NCI-H748 (cell line): Measurements from ENCODE around the gene STKLD1.
"Not testable (repeated sequence)": the region's sequence is repeated elsewhere in the genome, so short reads cannot be mapped to it uniquely, and the experiment has no call there.

ENCODE experiments used
- DNase-seq: peaks from one replicate; lab custom pipeline; 2025; ENCODE audit not compliant: unreplicated experiment; lab: John Stamatoyannopoulos, UW

The STKLD1 gene

DNA sequence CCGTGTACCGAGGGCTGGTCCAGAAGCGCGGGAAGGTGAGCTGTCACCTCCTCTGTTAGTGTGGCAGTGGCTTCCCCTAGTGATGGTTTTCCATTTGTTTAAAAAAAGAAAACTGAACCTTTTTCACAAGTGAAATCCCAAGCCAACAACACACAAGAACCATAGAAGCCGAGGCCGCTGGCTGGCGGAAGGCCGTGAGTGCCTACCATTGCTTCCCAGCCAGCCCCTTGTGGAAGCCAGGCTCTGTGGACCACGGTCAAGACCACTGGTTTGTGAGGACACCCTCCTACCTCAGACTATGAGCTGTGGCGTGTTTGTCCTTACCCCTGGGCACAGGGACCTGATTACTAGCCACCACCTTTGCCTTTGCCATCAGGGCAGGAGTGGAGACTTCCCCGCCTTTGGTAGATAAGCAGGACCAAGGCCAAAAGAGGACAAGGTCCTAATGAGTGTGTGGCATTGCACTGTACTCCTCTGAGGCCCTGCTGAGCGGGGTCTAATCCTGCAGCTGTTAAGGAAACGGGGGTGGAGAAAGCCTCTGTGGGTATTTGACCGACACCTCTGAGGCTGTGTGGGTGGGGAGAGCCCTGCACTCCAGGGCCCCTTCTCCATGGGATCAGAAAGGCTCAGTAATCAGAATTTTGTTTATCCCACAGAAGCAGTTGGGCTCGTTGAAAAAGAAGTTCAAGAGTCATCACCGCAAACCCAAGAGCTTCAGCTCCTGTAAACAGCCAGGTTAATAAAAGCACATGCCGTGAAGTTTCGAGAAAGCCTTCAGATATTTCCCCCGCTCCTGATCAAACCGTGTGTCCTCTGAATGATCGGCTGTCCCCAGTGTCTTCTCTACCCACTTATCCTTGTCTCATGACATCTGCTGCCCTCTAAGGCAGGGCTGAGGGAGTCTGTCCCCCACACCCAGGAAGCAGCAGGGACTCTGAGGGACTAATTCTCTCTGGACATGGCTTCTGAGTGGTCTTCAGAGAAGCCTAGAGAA is 15.5 kb upstream of the STKLD1 start:
- DNase-seq = no peak

- DNase-seq = no peak
Measured at GRCh38 chr9:133361507-133362092, 14.6 kb upstream of the STKLD1 start.

- no peak for DNase-seq
Measured at GRCh38 chr9:133362359-133363044, 13.7 kb upstream of the STKLD1 start.

GRCh38 chr9:133366435-133366834 is 9.7 kb upstream of the STKLD1 start:
- DNase-seq = no peak

- DNase-seq = no peak
Measured at GRCh38 chr9:133367221-133367620, 8.9 kb upstream of the STKLD1 start.

DNA sequence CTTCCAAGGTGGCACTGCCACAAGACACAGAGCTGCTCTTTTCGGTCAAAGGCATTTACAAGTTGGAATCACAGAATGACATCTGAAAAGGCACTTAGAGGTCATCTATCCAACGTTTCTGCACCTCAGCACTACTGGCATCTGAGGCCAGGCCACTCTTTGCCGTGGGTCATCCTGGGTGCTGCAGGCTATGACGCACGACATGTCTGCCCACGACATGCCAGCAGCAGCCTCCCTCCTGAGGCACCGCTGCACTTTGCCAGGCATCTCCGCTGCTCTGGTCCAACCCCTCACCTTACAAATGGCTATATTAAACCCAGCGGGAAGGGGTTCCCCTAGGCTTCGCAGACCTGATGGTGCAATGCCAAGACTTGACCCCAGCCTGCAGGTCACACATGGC is 8.4 kb upstream of the STKLD1 start:
- no peak for DNase-seq

DNA sequence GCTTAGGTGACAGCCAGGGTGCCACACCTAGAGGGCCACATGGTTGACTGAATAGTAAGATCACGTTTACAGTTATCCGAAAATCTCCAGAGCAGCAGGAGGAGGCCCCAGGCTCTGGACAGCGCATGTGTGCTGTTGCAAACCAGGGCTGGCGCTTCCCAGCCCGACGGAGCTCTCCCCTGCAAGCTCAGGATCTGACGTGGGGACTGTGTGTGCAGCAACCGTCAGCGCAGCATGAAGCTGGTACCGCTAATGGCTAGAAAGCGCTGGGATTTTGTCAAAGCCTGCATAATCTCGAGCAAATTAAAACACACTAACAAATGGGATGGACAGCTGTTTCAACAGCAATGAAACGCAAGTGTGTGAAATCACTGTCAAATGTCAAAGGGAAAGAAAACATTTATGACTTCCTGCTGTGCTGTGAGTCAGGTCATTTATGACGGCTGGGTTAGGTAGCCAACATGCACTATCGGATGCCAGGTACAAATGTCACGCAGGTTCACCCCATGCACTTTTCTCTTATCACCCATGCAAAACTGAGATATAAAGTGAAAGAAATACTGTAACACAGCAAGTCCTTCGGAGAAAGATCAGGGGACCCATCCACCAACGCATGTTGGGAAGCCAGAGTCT is 7.8 kb upstream of the STKLD1 start:
- peak; percentile 90 for DNase-seq

- DNase-seq = no peak
Measured at GRCh38 chr9:133369422-133369821, 6.7 kb upstream of the STKLD1 start.

- no peak for DNase-seq
Measured at GRCh38 chr9:133369933-133370332, 6.2 kb upstream of the STKLD1 start.

DNA sequence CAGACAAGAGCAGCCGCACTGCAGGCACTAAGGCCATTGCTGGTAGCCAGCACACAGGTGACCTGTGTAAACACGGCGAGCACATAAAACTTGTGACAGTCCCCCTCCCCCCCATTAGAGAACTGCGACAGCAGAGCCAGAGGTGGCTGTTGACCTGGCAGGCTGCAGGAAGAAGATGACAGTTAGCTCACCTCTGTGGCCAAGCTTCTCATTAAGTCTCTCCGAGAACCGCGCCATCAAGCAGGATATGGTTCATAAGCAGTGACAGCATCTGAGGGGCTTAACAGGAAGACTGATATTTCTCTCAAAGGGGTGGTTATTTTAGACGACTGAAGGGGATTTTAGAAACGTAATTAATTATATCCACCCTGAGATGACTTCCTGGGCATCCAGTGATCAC is 5.5 kb upstream of the STKLD1 start:
- DNase-seq = no peak

DNA sequence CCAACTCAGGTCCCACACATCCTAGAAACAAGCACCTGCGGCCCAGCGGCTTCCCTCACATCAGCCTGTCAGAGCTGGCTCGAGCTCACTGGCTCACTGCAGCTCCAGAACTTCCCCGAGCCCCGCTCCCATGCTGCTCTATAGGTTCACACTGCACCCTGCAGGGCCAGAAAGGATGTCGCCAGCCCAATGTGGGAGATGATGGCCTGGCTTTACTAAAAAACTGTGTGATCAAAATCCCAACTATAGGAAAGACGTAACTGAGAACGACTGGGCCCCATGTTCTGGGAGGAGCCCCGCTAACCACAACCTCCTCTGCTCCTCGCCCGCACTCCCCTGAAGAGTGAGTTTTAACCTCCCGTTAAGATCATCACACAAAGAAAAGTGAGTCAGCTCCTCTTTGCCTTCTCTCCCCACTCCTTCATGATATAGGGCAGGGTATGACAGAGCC is 4.9 kb upstream of the STKLD1 start:
- DNase-seq = no peak

DNA sequence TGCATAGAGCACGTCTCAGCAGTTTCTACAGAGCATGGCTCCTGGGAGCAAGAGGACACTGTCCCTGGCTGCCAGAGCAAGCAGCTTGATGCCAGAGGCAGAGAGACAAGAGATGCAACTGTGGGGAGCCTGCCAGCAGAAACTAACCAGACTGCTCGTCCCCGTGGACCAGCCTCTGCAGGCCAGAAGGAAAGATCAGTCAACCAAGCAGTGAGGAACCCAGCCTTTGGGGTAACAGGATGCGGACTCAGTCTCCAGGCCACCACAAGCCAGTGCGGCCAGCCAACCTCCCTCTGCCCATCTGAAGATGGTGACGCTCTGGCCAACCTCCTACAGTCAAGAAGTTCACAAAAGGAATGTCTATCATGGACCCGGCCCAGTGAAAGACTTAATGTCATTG is 4.0 kb upstream of the STKLD1 start:
- no peak for DNase-seq

GRCh38 chr9:133374612-133375115 is 1.5 kb upstream of the STKLD1 start:
- no peak for DNase-seq

DNA sequence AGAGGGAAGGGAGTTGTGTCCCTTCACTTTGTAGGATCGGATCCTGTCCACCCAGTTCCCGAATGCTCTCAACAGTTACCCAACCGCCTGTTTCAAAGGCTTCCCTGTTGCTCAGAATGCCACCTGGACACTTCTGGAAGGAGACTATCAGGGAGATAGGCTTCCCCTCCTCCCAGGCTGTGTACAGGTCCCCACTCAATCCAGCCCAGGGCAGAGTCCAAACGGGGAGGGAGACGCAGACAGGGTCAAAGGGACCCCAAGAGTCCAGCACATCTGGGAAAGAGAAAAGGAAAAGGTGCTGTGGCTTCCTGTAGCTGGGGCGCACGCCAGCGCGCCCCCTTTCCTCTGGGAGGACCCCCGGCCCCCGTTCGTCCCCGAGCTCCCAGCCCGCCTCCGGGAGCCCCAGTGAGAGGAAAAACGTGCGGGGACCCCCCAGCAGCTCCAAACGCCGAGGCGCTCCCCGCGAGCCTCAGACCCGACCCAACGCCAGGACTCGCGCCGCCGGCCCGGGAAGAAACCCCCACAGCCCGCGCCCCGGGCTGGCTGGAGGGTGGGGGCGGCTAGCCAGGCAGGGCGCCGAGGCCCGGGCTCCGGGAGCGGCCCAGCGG is 946 bp upstream of the STKLD1 start:
- DNase-seq = peak; percentile 46

DNA sequence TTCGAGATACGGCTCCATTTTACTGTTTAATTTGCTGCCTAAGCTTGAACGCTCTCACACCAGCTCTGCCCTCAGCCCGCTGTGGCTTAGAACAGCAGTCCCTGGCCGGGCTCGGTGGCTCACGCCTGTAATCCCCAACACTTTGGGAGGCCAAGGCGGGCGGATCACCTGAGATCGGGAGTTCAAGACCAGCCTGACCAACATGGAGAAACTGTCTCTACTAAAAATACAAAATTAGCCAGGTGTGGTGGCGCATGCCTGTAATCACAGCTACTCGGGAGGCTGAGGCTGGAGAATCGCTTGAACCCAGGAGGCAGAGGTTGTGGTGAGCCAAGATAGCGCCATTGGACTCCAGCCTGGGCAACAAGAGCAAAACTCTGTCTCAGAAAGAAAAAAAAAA is 1.1 kb downstream of the STKLD1 start:
- not testable (repeated sequence) for DNase-seq

GRCh38 chr9:133377721-133378216 is 1.6 kb downstream of the STKLD1 start:
- peak; percentile 30 for DNase-seq

- DNase-seq = peak; percentile 19
Measured at GRCh38 chr9:133378408-133378962, 2.3 kb downstream of the STKLD1 start.

- DNase-seq = no peak
Measured at GRCh38 chr9:133379153-133380086, 3.3 kb downstream of the STKLD1 start.

- DNase-seq = no peak
Measured at GRCh38 chr9:133380734-133381133, 4.6 kb downstream of the STKLD1 start.
